ENCODE measurements around the gene TIPIN.

Gene TIPIN

GRCh38 chr15:66390678-66391077, 34.2 kb upstream of the TIPIN start:
- no peak for DNase-seq (ENCODE audit: low read depth)
- TF ChIP-seq CTCF (conservative IDR thresholded peaks at IDR 0.05; ENCODE audit: low read depth, low read length) = no peak
- H3K4me3 ChIP-seq (ENCODE audit: low read length) = no peak overlapping the region

GRCh38 chr15:66389859-66390381, 33.4 kb upstream of the TIPIN start:
- DNase-seq (ENCODE audit: low read depth) = no peak
- H3K4me3 ChIP-seq (ENCODE audit: low read length) = no peak overlapping the region

DNA sequence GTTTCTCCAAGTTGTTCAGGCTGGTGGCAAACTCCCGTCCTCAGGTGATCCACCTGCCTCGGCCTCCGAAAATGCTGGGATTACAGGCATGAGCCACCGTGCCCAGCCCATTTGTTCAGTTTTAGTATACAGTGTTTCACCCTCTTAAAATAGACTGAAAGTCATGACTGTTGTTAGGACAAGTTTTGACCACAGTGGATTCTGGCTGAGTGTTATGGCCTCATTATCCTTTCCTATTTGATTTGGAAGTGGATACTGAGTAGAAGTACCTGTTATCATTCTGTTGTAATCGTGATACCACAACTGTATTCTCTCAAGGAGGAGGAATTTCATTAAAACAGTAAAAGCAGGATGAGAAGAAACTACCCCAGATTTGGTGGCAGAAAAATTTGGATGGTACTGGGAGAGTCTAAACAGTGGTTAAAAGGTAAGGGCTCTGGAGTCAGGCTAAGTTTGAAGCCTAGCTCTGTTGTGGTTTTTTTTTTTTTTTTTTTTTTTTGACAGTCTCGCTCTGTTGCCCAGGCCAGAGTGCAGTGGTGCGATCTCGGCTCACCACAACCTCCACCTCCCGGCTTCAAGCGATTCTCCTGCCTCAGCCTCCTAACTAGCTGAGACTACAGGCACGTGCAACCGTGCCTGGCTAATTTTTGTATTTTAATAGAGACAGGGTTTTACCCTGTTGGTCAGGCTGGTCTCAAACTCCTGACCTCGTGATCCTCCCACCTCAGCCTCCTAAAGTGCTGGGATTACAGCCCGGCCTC, 32.8 kb upstream of the TIPIN start:
- no peak for TF ChIP-seq CTCF (conservative IDR thresholded peaks at IDR 0.05; ENCODE audit: low read depth, low read length)
- no peak for DNase-seq (ENCODE audit: low read depth)
- H3K4me3 ChIP-seq (ENCODE audit: low read length) = no peak overlapping the region

More at GRCh38 chr15:66389859-66390381, 33.4 kb upstream of the TIPIN start:
- no peak for TF ChIP-seq CTCF (conservative IDR thresholded peaks at IDR 0.05; ENCODE audit: low read depth, low read length)

DNA sequence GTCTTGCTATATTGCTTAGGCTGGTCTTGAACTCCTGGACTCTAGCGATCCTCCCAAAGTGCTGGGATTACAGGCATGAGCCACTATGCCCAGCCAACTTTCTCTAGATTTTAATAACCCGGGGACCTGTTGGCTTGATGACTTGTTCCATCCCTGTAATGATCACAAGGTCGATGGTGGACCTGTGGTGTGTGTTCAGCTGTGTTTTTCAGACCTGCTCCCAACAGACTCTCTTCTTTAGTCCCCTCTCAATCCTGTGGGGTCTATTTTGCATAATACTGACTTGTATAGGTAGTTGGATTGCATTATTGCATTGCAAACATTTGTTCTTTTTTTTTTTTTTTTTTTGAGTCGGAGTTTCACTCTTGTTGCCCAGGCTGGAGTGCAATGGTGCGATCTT, 32.1 kb upstream of the TIPIN start:
- no peak for DNase-seq (ENCODE audit: low read depth)
- peak overlapping the region; percentile 87 for H3K4me3 ChIP-seq (ENCODE audit: low read length)
- no peak for TF ChIP-seq CTCF (conservative IDR thresholded peaks at IDR 0.05; ENCODE audit: low read depth, low read length)

DNA sequence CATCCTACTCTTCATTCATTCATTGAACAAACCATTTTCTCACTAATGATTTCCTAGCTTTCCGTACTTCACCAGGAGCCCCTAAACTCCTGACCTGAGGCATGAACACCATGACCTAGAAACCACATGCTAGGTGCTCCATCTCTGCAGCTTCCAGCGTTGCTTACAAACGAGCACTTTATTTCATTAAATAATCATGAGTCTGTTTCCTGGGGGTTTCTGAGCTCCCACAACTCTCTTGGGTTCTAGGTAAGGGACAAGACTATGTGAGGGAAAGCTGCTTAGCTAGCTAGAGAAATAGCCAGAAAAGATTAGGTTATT, 31.5 kb upstream of the TIPIN start:
- no peak for TF ChIP-seq CTCF (conservative IDR thresholded peaks at IDR 0.05; ENCODE audit: low read depth, low read length)
- H3K4me3 ChIP-seq (ENCODE audit: low read length) = peak overlapping the region; percentile 87
- no peak for DNase-seq (ENCODE audit: low read depth)

GRCh38 chr15:66387163-66388042, 30.9 kb upstream of the TIPIN start:
- peak; percentile 36 for DNase-seq (ENCODE audit: low read depth)
- TF ChIP-seq CTCF (conservative IDR thresholded peaks at IDR 0.05; ENCODE audit: low read depth, low read length) = peak; percentile 49
- H3K4me3 ChIP-seq (ENCODE audit: low read length) = peak overlapping the region; percentile 87

Measured in retinal pigment epithelial cell (primary cell).